ENCODE measurements around the gene CREBZF. TPM values are rescaled to one million over a fixed set of nuclear protein-coding genes. Genes with fewer than 3 reads are reported as not detected.

The CREBZF gene
- total RNA-seq, 1 experiment from 2014 or later = 50.2 TPM

DNA sequence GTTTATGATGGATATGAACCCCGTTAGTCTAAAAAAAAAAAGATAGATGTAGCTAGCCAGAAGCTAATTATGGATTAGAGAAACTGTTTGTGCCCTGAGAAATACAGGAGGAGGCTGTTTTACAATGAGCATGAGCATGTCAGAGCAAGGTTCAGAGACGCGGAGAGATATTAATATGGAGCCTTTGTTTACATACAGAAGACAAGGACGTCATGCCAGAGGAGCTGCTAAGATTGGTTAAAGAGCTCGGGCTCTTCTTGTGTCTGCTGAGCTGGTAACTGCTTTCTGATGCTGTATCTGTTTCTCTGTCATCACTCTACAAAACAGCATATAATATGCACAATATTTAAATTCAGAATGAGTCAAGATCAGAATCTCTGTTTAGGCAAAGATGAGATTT, 46.0 kb upstream of the CREBZF start:
- WGBS (ENCODE audit: extremely low coverage, insufficient read length, low lambda C conversion rate) = no CpG with 5 or more reads among the region's 5 CpGs
- H3K4me1 ChIP-seq (ENCODE audit: insufficient read depth, low read length) = no peaks in the 10 kb centered on the region

More for the DNA sequence above, 46.0 kb upstream of the CREBZF start:
- Histone ChIP-seq H4K5ac (ENCODE audit: insufficient read length, low read depth, low read length) (no peak overlapping the region), H2AK5ac (ENCODE audit: insufficient read length, low read length) (no peak overlapping the region), H2BK5ac (ENCODE audit: insufficient read length, low read length) (no peak overlapping the region), H3K23me2 (ENCODE audit: insufficient read length, low read depth, low read length, poor library complexity, severe bottlenecking) (no peaks in the 10 kb centered on the region), H2BK20ac (ENCODE audit: low read depth, low read length, poor library complexity, severe bottlenecking) (no peak overlapping the region), H4K91ac (ENCODE audit: insufficient read length, low read depth, low read length) (no peak overlapping the region), H2AFZ (ENCODE audit: low read length) (no peak overlapping the region), H3K79me2 (ENCODE audit: insufficient read depth, low read length) (no peaks in the 10 kb centered on the region), H3K27me3 (ENCODE audit: insufficient read depth, low read length) (no peaks in the 10 kb centered on the region), H3T11ph (ENCODE audit: low read length) (no peak overlapping the region), H3K4ac (ENCODE audit: low read depth, low read length) (no peak overlapping the region), H3K4me2 (ENCODE audit: insufficient read depth, insufficient read length, low read length) (no peak overlapping the region), H2BK12ac (ENCODE audit: insufficient read length, low read depth, low read length) (no peak overlapping the region), H3K9ac (ENCODE audit: extremely low read depth, insufficient read length, low read length) (no peak overlapping the region), H3K79me1 (ENCODE audit: insufficient read depth, low read depth, low read length, poor library complexity, severe bottlenecking) (no peaks in the 10 kb centered on the region), H2BK15ac (ENCODE audit: low read depth, low read length) (no peak overlapping the region), H4K8ac (replicated peaks; ENCODE audit: insufficient read length, low read depth, low read length) (no peak overlapping the region), H3K9me3 (ENCODE audit: control insufficient read depth, low read depth, low read length) (no peaks in the 10 kb centered on the region), H2BK120ac (ENCODE audit: low read depth, low read length, poor library complexity, severe bottlenecking) (no peak overlapping the region), H3K18ac (ENCODE audit: insufficient read length, low read depth, low read length) (no peak overlapping the region), H3K27ac (ENCODE audit: insufficient read length, low read depth, low read length) (no peak overlapping the region), H3K23ac (ENCODE audit: insufficient read length, low read depth, low read length) (no peak overlapping the region), H3K14ac (ENCODE audit: insufficient read depth, low read length) (no peak overlapping the region), H4K20me1 (ENCODE audit: control insufficient read depth, insufficient read depth, insufficient read length) (no peaks in the 10 kb centered on the region), H3K56ac (ENCODE audit: insufficient read length, low read depth, low read length) (no peak overlapping the region)
- TF ChIP-seq, protein P1, sequence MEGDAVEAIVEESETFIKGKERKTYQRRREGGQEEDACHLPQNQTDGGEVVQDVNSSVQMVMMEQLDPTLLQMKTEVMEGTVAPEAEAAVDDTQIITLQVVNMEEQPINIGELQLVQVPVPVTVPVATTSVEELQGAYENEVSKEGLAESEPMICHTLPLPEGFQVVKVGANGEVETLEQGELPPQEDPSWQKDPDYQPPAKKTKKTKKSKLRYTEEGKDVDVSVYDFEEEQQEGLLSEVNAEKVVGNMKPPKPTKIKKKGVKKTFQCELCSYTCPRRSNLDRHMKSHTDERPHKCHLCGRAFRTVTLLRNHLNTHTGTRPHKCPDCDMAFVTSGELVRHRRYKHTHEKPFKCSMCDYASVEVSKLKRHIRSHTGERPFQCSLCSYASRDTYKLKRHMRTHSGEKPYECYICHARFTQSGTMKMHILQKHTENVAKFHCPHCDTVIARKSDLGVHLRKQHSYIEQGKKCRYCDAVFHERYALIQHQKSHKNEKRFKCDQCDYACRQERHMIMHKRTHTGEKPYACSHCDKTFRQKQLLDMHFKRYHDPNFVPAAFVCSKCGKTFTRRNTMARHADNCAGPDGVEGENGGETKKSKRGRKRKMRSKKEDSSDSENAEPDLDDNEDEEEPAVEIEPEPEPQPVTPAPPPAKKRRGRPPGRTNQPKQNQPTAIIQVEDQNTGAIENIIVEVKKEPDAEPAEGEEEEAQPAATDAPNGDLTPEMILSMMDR (conservative IDR thresholded peaks at IDR 0.05) = no peak
- peaks cover 0 to 1% of the 10 kb centered on the region in 2 experiments; a peak in 1 of 4 replicates for H3K4me1 Mint-ChIP-seq
- DNase-seq = no peak
- 0 out of 5 replicates have a peak, but pooled peaks cover 0 to 4% of the 10 kb centered on the region in 2 experiments for H3K9me3 Mint-ChIP-seq
- H3K36me3 Mint-ChIP-seq (ENCODE audit: insufficient read depth in 1 of 3, low read depth in 3 of 3) = no peaks in the 10 kb centered on the region; a peak in 1 of 7 replicates
- no peaks in the 10 kb centered on the region for H3K27me3 Mint-ChIP-seq (ENCODE audit: low read depth)
- no peak overlapping the region for H3K27ac Mint-ChIP-seq
- H3K4me3 Mint-ChIP-seq = no peak overlapping the region

All from H9 (cell line).